Spleen (tissue), 7 donors: ENCODE data around the gene C3orf18.

Experiments used
- POLR2A ChIP-seq, 3 donors: fragments of 450-650 bp; IDR thresholded peaks; one replicate each; pipeline ENCODE4 v1.5.1; 2017; ENCODE audit warnings: antibody characterized with exemption in 3 of 3, mild to moderate bottlenecking in 1 of 3
- TF ChIP-seq, protein P1 (sequence below), 11 experiments: fragments of 200-600 bp in 7 of 11; fragments of 450-650 bp in 4 of 11; sonication (generic) in 4 of 11; IDR thresholded peaks in 8 of 11; conservative IDR thresholded peaks in 3 of 11; 1 replicate in 7 of 11; 2 replicates in 4 of 11; pipeline versions ENCODE4 v1.4.0 to v1.8.0; 2016 to 2021; ENCODE audit warnings: antibody characterized with exemption in 11 of 11, inconsistent platforms in 4 of 11, mild to moderate bottlenecking in 1 of 11
- donor health status: DM: no; HTN: no; CAD: no; lungs with moderate emphysema.
- donor health status: DM: no; HTN: no; CAD: no.
- donor health status: DM: no; HTN: no; CAD: no.

DNA sequence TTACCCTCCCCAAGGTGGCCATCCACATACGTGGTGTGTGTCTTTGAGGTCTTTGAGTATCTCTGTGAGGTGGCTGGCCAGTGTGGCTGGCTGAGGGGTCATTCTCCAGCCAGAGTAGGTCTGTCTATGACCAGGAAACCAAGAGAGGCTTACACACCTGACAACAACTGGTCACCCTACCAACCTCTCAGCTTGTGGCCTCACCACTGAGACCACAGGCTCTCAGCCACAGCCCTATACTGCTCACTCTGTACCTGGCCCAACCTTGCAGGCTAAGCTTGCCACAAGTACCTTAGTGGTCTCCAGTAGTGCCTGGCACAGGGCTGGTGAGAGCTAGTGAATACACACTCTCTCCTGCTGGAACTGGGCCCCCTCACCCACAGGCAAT lies 6.9 kb upstream of the C3orf18 start:
- TF ChIP-seq POLR2A (IDR thresholded peaks at IDR 0.05), result no peak
- TF ChIP-seq, protein P1, sequence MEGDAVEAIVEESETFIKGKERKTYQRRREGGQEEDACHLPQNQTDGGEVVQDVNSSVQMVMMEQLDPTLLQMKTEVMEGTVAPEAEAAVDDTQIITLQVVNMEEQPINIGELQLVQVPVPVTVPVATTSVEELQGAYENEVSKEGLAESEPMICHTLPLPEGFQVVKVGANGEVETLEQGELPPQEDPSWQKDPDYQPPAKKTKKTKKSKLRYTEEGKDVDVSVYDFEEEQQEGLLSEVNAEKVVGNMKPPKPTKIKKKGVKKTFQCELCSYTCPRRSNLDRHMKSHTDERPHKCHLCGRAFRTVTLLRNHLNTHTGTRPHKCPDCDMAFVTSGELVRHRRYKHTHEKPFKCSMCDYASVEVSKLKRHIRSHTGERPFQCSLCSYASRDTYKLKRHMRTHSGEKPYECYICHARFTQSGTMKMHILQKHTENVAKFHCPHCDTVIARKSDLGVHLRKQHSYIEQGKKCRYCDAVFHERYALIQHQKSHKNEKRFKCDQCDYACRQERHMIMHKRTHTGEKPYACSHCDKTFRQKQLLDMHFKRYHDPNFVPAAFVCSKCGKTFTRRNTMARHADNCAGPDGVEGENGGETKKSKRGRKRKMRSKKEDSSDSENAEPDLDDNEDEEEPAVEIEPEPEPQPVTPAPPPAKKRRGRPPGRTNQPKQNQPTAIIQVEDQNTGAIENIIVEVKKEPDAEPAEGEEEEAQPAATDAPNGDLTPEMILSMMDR (IDR thresholded peaks at IDR 0.05 in 8 of 11, conservative IDR thresholded peaks at IDR 0.05 in 3 of 11), result no peak
